GM12878 (cell line): Measurements from ENCODE around the gene DPYSL4. TPM values are rescaled to one million over a fixed set of nuclear protein-coding genes. Genes with fewer than 3 reads are reported as not detected.

Source experiments
- ATAC-seq: fragments of 200-7000 bp; cut with Tn5 transposase; 3 replicates; pipeline ENCODE4 v1.9.1; 2020; ENCODE audit warnings: mild to moderate bottlenecking, moderate library complexity
- BruUV-seq: library from RNA; stranded (reverse); fragments of 400-500 nt; replicated peaks from 2 replicates; lab custom pipeline; 2021; lab: Mats Ljungman, UMichigan
- CTCF ChIA-PET: fragments of 300-600 bp; sonication (Branson Sonifier 250); formaldehyde crosslinking; extraction: SDS; loops from one replicate; lab custom pipeline; 2021; ENCODE audit warnings: inconsistent platforms; lab: Yijun Ruan, JAX
- POLR2A ChIA-PET: fragments of 350-600 bp; formaldehyde crosslinking; extraction: SDS; loops from one replicate; lab custom pipeline; 2021; ENCODE audit warnings: inconsistent platforms; lab: Charles Lee
- RAD21 ChIA-PET: fragments of 300-600 bp; sonication (Branson Sonifier 250); formaldehyde crosslinking; loops from one replicate; lab custom pipeline; 2023; ENCODE audit warnings: antibody characterized with exemption; ENCODE audit not compliant: unreplicated experiment; lab: Charles Lee
- SMC1A ChIA-PET: fragments of 300-600 bp; sonication (Branson Sonifier 250); formaldehyde crosslinking; loops from one replicate; lab custom pipeline; 2023; ENCODE audit not compliant: unreplicated experiment, uncharacterized antibody; lab: Charles Lee
- DNase-seq: peaks from one replicate; pipeline ENCODE4 v3.0.0-alpha.2; 2011; ENCODE audit warnings: low read depth, low spot score
- FAIRE-seq: peaks from 3 replicates; lab custom pipeline; 2011; peaks lifted over from hg19 to GRCh38; lab: Jason Lieb, UNC
- H2AFZ ChIP-seq: 2 replicates; pipeline ENCODE4 v1.6.0; 2011; ENCODE audit warnings: low read depth, low read length, control low read depth; ENCODE audit not compliant: control insufficient read depth
- H3K27ac ChIP-seq: 2 replicates; pipeline ENCODE4 v1.5.1; 2011; ENCODE audit warnings: control low read depth; ENCODE audit not compliant: control insufficient read depth, insufficient read depth
- H3K27me3 ChIP-seq, 2 experiments: replicated peaks in 1 of 2; 2 replicates each; pipeline versions ENCODE4 v1.6.0 to v1.6.1; 2011; ENCODE audit warnings: low read length in 1 of 2; ENCODE audit not compliant: control insufficient read depth in 2 of 2, insufficient read depth in 2 of 2
- H3K36me3 ChIP-seq, 2 experiments: 2 replicates each; pipeline ENCODE4 v1.5.1; 2011; ENCODE audit warnings: low read length in 1 of 2; ENCODE audit not compliant: control insufficient read depth in 2 of 2, insufficient read depth in 2 of 2
- H3K4me1 ChIP-seq: 2 replicates; pipeline ENCODE4 v1.6.1; 2011; ENCODE audit warnings: mild to moderate bottlenecking, low read length, moderate library complexity, mixed read lengths; ENCODE audit not compliant: control insufficient read depth, insufficient read depth
- H3K4me2 ChIP-seq: 2 replicates; pipeline ENCODE4 v1.6.0; 2011; ENCODE audit warnings: control low read depth; ENCODE audit not compliant: control insufficient read depth, insufficient read depth
- H3K4me3 ChIP-seq: fragments of 200-600 bp; sonication (generic); 2 replicates; pipeline ENCODE4 v1.5.1; 2016
- H3K79me2 ChIP-seq: 2 replicates; pipeline ENCODE4 v1.6.0; 2011; ENCODE audit warnings: low read length; ENCODE audit not compliant: control insufficient read depth, insufficient read depth
- H3K9ac ChIP-seq: 2 replicates; pipeline ENCODE4 v1.8.0; 2011; ENCODE audit warnings: low read length, control low read depth, mixed read lengths; ENCODE audit not compliant: control insufficient read depth, insufficient read depth
- H3K9me3 ChIP-seq: replicated peaks from 3 replicates; pipeline ENCODE4 v1.5.1; 2011; ENCODE audit warnings: mild to moderate bottlenecking, low read length; ENCODE audit not compliant: control insufficient read depth, insufficient read depth
- H4K20me1 ChIP-seq: 2 replicates; pipeline ENCODE4 v1.6.0; 2011; ENCODE audit not compliant: control insufficient read depth, insufficient read depth
- ASH2L ChIP-seq: fragments of 300-600, 200-600 bp; sonication (generic); IDR thresholded peaks from 2 replicates; pipeline ENCODE4 v1.6.1; 2017; ENCODE audit warnings: low read depth, mild to moderate bottlenecking, borderline replicate concordance
- IKZF1 ChIP-seq: fragments of 450-650 bp; conservative IDR thresholded peaks from 2 replicates; pipeline ENCODE4 v1.6.1; 2017; ENCODE audit warnings: antibody characterized with exemption, mild to moderate bottlenecking
- NFXL1 ChIP-seq: fragments of 450-650 bp; IDR thresholded peaks from 2 replicates; pipeline ENCODE4 v1.6.1; 2017; ENCODE audit warnings: antibody characterized with exemption, mild to moderate bottlenecking, borderline replicate concordance
- RCOR1 ChIP-seq: conservative IDR thresholded peaks from 2 replicates; pipeline ENCODE4 v1.6.1; 2012; ENCODE audit warnings: low read depth, low read length, improper control_type of control experiment
- RELA ChIP-seq: fragments of 450-650 bp; IDR thresholded peaks from 2 replicates; pipeline ENCODE4 v1.8.0; 2014; ENCODE audit warnings: borderline replicate concordance; ENCODE audit not compliant: partially characterized antibody
- RFX5 ChIP-seq: IDR thresholded peaks from 2 replicates; pipeline ENCODE4 v1.6.1; 2011; ENCODE audit warnings: low read depth, low read length, improper control_type of control experiment
- RUNX3 ChIP-seq: IDR thresholded peaks from 2 replicates; pipeline ENCODE4 v1.6.1; 2012; ENCODE audit warnings: low read length, inconsistent platforms
- WRNIP1 ChIP-seq: IDR thresholded peaks from 2 replicates; pipeline ENCODE4 v1.6.1; 2011; ENCODE audit warnings: low read depth, low read length, improper control_type of control experiment, borderline replicate concordance
- WGBS: methylation state at CpG from one replicate; pipeline ENCODE4 v1.1.6; 2016; ENCODE audit warnings: low lambda C conversion rate; ENCODE audit not compliant: insufficient replicate concordance, insufficient coverage; ENCODE audit errors: missing lambda C conversion rate; 5-methylcytosine and 5-hydroxymethylcytosine counted together
- in situ Hi-C: fragments of 300-500 bp; cut with MboI; formaldehyde crosslinking; loops from 9 replicates; pipeline ENCODE4 v1.14.3; 2018; ENCODE audit warnings: mixed read lengths
- intact Hi-C: fragments of 100-400 bp; cut with micrococcal nuclease; formaldehyde crosslinking; loops from one replicate; pipeline ENCODE4 v1.14.2; 2022; ENCODE audit not compliant: unreplicated experiment
- polyA plus RNA-seq, 11 experiments: library from polyadenylated mRNA; depleted of rRNA in 4 of 11; unstranded in 6 of 11; stranded (reverse) in 5 of 11; fragments of >200 nt; fragmentation: Nextera tagmentation in 4 of 11; fragmentation: Illumina TruSeq in 1 of 11; extraction: Ambion mirVana in 4 of 11; extraction: Trizol in 1 of 11; gene quantifications; 1 replicate in 1 of 11; 2 replicates in 10 of 11; pipeline versions ENCODE4 v1.2.1 to v1.2.3, GENCODE V29; 2011 to 2016; ENCODE audit warnings: inconsistent platforms in 2 of 11, missing spikeins in 2 of 11, low read depth in 1 of 11
- total RNA-seq, 4 experiments: library from RNA; depleted of rRNA in 3 of 4; stranded (reverse); fragments of >200 nt in 3 of 4; fragmentation: Illumina TruSeq in 1 of 4; extraction: Trizol in 1 of 4; gene quantifications; 2 replicates each; pipeline versions ENCODE4 v1.2.1 to v1.2.3, GENCODE V29; 2013 to 2021
- TF ChIP-seq, protein P1 (sequence below): fragments of 450-650 bp; formaldehyde crosslinking; IDR thresholded peaks from 2 replicates; pipeline ENCODE4 v1.4.0; 2022; ENCODE audit warnings: mild to moderate bottlenecking, moderate library complexity
- TF ChIP-seq, protein P2 (sequence below): fragments of 450-650 bp; formaldehyde crosslinking; IDR thresholded peaks from 2 replicates; pipeline ENCODE4 v1.5.0; 2022; ENCODE audit warnings: mild to moderate bottlenecking, missing genetic modification characterization
- TF ChIP-seq, protein P3 (sequence below): IDR thresholded peaks from 2 replicates; pipeline ENCODE4 v1.6.1; 2012; ENCODE audit warnings: low read depth, low read length, improper control_type of control experiment
- TF ChIP-seq, protein P4 (sequence below): IDR thresholded peaks from 2 replicates; pipeline ENCODE4 v1.6.1; 2011; ENCODE audit warnings: borderline replicate concordance, low read depth, mild to moderate bottlenecking, moderate library complexity, low read length; ENCODE audit not compliant: insufficient read depth, poor library complexity, severe bottlenecking

DPYSL4 gene
- total and polyA plus RNA-seq, 10 of the 15 experiments (the other 5 are each of a cell fraction or from before 2014, with no cell fraction given) = 0.10 to 0.21 TPM; not detected in 8

DNA sequence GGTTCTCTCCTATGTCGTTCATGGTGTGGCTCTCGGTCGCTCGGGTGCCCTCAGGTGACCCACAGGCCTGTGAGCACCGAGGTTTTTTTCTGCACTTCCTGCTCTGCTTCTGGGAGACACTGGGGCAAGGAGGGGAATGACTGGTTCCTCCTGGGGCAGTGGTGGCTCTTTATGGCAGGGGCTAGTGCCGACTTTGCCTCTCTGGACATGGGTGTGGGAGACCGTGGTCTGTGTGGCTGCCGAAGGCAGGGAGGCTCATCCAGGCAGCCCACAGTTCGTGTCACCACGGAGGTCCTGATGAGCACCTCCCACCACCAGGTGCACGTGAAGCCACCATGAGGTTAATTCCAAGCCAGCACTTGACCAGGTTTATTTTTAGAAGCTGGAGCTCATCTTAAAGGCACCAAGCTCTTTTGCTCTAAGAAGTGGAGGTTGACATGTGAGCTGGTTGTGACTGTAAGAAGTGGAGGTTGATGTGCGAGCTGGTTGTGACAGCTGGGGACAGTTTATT, 24.7 kb upstream of the DPYSL4 start (continued):
- TF ChIP-seq, protein P1, sequence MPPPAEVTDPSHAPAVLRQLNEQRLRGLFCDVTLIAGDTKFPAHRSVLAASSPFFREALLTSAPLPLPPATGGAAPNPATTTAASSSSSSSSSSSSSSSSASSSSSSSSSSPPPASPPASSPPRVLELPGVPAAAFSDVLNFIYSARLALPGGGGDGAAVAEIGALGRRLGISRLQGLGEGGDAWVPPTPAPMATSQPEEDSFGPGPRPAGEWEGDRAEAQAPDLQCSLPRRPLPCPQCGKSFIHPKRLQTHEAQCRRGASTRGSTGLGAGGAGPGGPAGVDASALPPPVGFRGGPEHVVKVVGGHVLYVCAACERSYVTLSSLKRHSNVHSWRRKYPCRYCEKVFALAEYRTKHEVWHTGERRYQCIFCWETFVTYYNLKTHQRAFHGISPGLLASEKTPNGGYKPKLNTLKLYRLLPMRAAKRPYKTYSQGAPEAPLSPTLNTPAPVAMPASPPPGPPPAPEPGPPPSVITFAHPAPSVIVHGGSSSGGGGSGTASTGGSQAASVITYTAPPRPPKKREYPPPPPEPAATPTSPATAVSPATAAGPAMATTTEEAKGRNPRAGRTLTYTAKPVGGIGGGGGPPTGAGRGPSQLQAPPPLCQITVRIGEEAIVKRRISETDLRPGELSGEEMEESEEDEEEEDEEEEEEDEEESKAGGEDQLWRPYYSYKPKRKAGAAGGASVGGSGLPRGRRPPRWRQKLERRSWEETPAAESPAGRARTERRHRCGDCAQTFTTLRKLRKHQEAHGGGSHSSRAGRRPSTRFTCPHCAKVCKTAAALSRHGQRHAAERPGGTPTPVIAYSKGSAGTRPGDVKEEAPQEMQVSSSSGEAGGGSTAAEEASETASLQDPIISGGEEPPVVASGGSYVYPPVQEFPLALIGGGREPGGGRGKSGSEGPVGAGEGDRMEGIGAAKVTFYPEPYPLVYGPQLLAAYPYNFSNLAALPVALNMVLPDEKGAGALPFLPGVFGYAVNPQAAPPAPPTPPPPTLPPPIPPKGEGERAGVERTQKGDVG (CRISPR knock-in tag) = no peak

DNA sequence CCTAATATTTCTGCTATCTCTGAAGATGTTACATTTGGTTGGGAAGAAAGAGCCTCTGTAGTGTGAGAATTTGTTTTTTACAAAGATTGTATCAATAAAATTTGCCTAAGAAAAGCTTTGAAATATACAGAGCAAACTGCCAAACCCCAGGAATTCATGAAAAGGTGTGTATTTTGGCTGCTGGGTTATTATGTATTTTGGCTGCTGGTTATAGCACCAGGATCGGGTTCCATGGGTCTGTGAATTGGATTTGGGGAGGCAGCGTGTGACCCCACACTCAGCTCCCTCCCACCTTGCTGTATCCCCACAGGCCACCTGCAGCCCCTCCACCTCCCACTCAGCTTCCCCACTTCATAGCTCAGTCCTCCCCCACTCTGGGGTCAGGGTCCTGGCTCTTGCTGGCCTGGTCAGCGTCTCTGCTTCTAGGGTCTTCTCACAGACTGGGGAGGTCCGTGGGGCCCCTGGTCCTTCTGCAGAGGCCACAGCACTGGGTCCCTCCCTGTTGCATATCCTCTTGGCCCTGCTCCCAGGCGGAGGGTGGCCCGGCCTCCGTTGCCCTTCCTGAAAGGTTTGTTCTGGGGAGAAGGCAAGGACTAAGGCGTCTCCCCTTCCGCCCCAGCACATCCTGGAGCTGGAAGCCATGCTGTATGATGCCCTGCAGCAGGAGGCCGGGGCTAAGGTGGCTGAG, 24.0 kb upstream of the DPYSL4 start:
- no peaks in the 10 kb centered on the region for H3K9me3 ChIP-seq
- H3K4me3 ChIP-seq = no peak overlapping the region
- no peak overlapping the region for H3K27ac ChIP-seq
- H4K20me1 ChIP-seq = no peaks in the 10 kb centered on the region
- no peak overlapping the region for H3K9ac ChIP-seq
- intact Hi-C loops = no loop called here
- ChIA-PET CTCF (interaction anchor here (1.2 kb wide), 1 partner anchor 20 kb away, joined by 3 read pairs; no protein-coding TSS in a partner anchor), POLR2A (no interaction called here), SMC1A (no interaction called here), RAD21 (no interaction called here)
- in situ Hi-C loops = no loop called here
- FAIRE-seq (no peak), ATAC-seq (no peak), DNase-seq (no peak)
- no peak overlapping the region for H2AFZ ChIP-seq
- BruUV-seq = no TSS peak
- no peaks in the 10 kb centered on the region for H3K36me3 ChIP-seq
- no peaks in the 10 kb centered on the region for H3K27me3 ChIP-seq
- H3K4me1 ChIP-seq = peaks cover 3% of the 10 kb centered on the region; the same call in 1 of the 2 replicates
- WGBS = 50% methylated on average over 10 of the region's 10 CpGs
- H3K79me2 ChIP-seq = no peaks in the 10 kb centered on the region
- no peak overlapping the region for H3K4me2 ChIP-seq
- TF ChIP-seq NFXL1 = no peak
- TF ChIP-seq, protein P2, sequence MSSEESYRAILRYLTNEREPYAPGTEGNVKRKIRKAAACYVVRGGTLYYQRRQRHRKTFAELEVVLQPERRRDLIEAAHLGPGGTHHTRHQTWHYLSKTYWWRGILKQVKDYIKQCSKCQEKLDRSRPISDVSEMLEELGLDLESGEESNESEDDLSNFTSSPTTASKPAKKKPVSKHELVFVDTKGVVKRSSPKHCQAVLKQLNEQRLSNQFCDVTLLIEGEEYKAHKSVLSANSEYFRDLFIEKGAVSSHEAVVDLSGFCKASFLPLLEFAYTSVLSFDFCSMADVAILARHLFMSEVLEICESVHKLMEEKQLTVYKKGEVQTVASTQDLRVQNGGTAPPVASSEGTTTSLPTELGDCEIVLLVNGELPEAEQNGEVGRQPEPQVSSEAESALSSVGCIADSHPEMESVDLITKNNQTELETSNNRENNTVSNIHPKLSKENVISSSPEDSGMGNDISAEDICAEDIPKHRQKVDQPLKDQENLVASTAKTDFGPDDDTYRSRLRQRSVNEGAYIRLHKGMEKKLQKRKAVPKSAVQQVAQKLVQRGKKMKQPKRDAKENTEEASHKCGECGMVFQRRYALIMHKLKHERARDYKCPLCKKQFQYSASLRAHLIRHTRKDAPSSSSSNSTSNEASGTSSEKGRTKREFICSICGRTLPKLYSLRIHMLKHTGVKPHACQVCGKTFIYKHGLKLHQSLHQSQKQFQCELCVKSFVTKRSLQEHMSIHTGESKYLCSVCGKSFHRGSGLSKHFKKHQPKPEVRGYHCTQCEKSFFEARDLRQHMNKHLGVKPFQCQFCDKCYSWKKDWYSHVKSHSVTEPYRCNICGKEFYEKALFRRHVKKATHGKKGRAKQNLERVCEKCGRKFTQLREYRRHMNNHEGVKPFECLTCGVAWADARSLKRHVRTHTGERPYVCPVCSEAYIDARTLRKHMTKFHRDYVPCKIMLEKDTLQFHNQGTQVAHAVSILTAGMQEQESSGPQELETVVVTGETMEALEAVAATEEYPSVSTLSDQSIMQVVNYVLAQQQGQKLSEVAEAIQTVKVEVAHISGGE (CRISPR knock-in tag) = no peak
- TF ChIP-seq, protein P3, sequence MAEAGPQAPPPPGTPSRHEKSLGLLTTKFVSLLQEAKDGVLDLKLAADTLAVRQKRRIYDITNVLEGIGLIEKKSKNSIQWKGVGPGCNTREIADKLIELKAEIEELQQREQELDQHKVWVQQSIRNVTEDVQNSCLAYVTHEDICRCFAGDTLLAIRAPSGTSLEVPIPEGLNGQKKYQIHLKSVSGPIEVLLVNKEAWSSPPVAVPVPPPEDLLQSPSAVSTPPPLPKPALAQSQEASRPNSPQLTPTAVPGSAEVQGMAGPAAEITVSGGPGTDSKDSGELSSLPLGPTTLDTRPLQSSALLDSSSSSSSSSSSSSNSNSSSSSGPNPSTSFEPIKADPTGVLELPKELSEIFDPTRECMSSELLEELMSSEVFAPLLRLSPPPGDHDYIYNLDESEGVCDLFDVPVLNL = no peak
- TF ChIP-seq, protein P4, sequence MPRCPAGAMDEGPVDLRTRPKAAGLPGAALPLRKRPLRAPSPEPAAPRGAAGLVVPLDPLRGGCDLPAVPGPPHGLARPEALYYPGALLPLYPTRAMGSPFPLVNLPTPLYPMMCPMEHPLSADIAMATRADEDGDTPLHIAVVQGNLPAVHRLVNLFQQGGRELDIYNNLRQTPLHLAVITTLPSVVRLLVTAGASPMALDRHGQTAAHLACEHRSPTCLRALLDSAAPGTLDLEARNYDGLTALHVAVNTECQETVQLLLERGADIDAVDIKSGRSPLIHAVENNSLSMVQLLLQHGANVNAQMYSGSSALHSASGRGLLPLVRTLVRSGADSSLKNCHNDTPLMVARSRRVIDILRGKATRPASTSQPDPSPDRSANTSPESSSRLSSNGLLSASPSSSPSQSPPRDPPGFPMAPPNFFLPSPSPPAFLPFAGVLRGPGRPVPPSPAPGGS = no peak
- TF ChIP-seq WRNIP1 = no peak
- TF ChIP-seq RCOR1 = no peak
- no peak for TF ChIP-seq IKZF1
- no peak for TF ChIP-seq ASH2L
- TF ChIP-seq RUNX3 = no peak
- TF ChIP-seq RFX5 = no peak
- TF ChIP-seq RELA = no peak
